GM12873 (cell line): Measurements from ENCODE around the gene RASA3.

Source experiments
- TF ChIP-seq, protein P1 (sequence below): IDR thresholded peaks from 2 replicates; pipeline ENCODE4 v1.5.1; 2012; ENCODE audit warnings: low read depth, mild to moderate bottlenecking, moderate library complexity, low read length, control low read depth; ENCODE audit not compliant: insufficient read depth; ENCODE audit errors: missing control alignments

Gene RASA3

DNA sequence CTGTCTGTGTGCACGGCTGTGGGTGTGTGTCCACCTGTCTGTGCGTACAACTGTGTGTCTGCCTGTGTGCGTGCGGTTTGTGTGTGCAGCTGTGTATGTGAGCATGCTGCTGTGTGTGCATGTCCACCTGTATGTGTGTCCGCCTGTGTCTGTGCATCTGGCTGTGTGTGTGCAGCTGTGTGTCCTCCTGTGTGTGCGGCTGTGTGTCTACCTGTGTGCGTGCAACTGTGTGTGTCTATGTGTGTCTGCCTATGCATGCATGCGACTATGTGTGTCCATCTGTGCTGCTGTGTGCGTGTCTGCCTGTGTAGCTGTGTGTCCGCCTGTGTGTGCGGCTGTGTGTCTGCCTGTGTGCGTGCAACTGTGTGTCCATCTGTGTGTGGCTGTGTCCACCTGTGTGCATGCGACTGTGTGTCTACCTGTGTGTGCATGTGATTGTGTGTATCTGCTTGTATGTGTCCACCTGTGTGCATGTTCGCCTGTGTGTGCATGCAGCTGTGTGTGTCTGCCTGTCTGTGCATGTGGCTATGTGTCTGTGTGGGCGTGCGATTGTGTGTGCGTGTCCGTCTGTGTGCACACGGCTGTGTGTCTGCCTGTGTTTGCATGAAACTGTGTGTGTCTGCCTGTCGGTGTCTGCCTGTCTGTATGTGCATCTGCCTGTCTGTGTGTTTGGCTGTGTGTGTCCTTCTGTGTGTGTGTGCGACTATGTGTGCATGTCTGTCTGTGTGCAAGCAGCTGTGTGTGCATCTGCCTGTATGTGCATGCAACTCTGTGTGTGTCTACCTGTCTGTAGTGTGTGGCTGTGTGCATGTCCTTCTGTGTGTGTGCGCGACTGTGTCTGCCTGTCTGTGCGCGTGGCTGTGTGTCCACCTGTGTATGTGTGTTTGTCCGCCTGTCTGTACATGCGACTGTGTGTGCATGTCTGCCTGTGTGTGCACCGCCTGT lies 101.5 kb downstream of the RASA3 start:
- TF ChIP-seq, protein P1, sequence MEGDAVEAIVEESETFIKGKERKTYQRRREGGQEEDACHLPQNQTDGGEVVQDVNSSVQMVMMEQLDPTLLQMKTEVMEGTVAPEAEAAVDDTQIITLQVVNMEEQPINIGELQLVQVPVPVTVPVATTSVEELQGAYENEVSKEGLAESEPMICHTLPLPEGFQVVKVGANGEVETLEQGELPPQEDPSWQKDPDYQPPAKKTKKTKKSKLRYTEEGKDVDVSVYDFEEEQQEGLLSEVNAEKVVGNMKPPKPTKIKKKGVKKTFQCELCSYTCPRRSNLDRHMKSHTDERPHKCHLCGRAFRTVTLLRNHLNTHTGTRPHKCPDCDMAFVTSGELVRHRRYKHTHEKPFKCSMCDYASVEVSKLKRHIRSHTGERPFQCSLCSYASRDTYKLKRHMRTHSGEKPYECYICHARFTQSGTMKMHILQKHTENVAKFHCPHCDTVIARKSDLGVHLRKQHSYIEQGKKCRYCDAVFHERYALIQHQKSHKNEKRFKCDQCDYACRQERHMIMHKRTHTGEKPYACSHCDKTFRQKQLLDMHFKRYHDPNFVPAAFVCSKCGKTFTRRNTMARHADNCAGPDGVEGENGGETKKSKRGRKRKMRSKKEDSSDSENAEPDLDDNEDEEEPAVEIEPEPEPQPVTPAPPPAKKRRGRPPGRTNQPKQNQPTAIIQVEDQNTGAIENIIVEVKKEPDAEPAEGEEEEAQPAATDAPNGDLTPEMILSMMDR: no peak

DNA sequence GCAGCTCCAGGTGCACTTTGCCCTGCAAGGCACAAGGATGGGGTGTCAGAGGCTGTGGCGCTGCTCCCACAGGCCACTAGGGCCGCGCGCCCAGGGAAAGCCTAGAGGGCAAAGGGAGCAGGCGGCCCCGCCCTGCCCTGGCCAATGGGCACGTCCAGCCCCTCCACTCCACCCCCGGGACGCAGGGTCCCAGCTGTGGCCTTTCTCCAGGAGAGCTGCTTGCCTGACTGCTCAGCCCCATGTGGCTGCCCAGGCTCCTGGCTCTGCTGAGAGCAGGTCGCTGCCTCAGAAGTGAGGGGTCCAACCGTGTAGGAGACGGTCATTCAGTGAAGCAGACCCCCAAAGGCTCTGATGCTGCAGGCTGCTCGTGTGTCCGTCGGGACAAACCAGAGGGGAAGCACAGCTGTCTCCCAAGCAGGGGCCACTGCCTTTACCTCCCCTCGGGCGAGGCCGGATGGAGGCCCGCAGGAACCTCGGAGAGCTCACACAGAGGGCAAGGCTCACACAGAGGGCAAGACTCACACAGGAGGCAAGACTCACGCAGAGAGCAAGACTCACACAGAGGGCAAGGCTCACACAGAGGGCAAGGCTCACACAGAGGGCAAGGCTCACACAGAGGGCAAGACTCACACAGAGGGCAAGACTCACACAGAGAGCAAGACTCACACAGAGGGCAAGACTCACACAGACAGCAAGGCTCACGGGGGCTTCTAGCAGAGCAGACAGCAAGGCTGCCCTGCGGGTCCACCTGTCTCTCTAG lies 102.4 kb downstream of the RASA3 start:
- TF ChIP-seq, protein P1: no peak

DNA sequence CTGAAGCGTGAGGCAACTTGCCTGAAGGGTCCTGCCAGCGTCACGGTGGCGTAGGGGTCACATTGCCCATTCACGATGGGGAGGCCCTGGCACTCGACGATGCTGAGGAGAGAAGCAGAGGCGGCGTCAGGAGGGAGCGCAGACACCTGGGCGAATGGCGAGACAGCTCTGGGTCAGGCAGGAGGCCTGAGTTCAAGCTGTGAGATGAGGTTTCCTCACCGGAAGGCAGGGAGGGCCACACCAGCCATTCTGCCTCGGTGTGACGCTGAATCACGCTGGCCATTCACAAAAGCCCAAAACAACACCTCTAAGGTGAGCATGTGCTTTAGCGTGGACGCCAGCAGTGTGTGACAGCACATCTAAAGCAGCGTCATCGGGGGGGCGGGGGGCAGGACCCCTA lies 104.6 kb downstream of the RASA3 start:
- TF ChIP-seq, protein P1: no peak

DNA sequence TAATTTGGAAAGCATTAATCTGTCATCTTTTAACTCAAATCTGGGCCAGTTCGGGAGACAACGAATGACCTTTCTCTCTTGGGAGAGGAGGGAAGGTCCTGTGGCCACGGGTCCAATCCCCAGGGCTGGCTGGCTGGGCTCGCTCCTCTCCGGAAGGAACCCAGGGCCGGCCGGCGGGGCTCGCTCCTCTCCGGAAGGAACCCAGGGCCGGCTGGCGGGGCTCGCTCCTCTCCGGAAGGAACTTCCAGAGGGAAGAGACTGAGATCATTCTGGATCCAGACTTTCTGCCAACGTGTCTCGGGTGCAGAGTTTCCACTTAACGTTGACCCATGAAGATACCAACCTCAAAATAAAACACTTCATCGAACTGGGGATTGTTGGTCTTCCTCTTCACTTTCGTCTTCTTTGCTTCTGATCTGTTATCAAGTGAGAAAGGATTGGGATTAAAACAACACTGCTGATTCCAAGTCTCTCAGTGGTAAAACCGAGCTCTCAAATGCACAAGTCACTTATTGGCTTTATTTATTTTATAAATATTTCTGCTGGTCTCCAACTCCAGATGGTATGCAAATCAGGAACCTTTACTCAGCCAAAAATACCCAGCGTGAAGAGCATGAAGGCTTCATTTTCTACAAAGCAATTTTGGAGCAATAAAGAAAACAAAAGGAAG lies 105.2 kb downstream of the RASA3 start:
- TF ChIP-seq, protein P1: no peak

DNA sequence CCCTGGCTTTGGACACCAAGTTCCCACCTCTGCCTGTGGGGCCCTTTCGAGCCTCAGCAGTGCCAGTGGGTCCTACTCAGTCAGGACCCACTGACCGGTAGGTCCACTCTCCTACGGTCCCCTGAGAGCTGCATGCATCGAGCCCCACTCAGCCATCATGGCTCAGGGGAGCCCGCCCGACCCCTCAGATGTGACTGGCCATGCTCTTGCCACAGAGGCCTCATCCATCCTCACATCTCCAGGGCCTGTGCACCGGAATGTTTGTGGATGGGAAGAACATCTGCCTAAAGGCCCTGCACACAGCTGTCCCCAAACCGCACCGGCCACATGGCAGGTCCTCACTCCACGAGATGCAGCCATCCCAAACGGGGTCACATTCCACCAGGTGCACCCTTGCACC lies 105.9 kb downstream of the RASA3 start:
- TF ChIP-seq, protein P1: no peak

DNA sequence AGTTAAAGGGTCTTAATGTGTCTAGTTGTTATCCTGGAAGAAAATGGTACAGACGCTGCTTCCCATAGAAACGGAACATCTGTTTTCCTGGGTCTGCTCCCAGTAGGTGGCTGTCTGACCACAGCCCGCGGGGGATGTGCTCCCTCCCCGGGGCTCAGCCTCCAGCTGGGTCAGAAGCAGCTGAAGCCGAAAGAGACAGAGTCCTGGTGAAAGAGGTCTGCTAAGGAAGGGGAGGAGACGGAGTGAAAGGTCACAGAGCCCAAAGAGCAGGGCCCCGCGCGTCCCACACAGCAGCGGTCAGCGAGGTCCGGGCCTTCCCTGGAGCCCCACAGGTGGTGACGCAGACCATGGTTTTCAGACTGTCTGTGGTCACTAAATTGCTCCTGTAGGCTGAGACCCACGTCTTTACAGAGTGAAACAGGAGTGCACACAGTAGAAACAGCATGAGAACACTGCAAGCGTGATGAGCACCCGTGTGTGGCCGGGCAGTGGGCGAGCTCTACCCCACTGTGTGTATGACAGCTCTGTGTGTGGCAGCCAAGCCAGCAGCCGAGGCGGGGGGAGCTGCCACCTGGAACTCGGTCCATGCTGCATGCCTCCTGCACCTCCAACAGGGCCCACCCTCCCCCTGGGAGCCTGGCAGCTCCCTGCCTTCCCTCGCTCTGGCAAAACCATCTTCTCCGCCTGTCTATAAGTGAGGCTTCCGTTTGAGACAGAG lies 106.5 kb downstream of the RASA3 start:
- TF ChIP-seq, protein P1: no peak

DNA sequence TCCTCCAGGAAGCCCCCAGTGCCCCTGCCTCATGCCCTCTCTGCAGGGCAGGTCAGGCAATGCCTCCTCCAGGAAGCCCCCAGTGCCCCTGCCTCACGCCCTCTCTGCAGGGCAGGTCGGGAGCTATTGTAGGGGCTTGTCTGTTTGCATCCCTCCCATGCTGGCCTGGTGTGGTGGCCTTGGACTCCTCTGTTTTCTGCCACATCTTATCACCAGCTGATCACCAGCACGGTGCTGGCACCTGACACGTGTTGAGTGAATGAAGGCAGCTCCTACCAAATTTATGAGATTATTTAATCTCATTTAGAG lies 107.1 kb downstream of the RASA3 start:
- TF ChIP-seq, protein P1: no peak
